ENCODE results near the gene MBNL1. TPM values are rescaled to one million over a fixed set of nuclear protein-coding genes. Genes with fewer than 3 reads are reported as not detected.

MBNL1 gene
- total RNA-seq, 8 experiments from 2014 or later = 17.3 to 294 (median 44.8) TPM

GRCh38 chr3:152339881-152340505 is 71.3 kb downstream of the MBNL1 start:
- WGBS, 10 experiments = 80 to 100% (median 90%) methylated on average over 1 to 4 of the region's 4 CpGs
- peaks cover 0 to 1% of the 10 kb centered on the region in 2 donors for H3K4me1 ChIP-seq (replicated peaks in 1 of 2)
- ATAC-seq (replicated peaks in 6 of 8) = no peak
- no peak overlapping the region for H3K4me3 ChIP-seq
- H3K27ac ChIP-seq = no peak overlapping the region
- in situ Hi-C loops (cut with MboI; ENCODE audit: low pct_unique_long_range_greater_than_20kb in 2 of 9, low sequenced_read_pairs in 9 of 9, unreplicated experiment in 9 of 9) = no loop called here

- in situ Hi-C loops (cut with MboI; ENCODE audit: low pct_unique_long_range_greater_than_20kb in 2 of 9, low sequenced_read_pairs in 9 of 9, unreplicated experiment in 9 of 9) = no loop called here
- WGBS, 10 experiments = 73 to 100% (median 100%) methylated on average over 1 of the region's 1 CpG; no CpG with 5 or more reads in 1 of the 10 experiments
- no peak for ATAC-seq (replicated peaks in 6 of 8)
- Histone ChIP-seq H3K4me1 (replicated peaks in 1 of 2) (peaks cover 0 to 12% of the 10 kb centered on the region in 2 donors), H3K27ac (no peak overlapping the region), H3K4me3 (no peak overlapping the region)
Observed at GRCh38 chr3:152345233-152345632, 76.5 kb downstream of the MBNL1 start.

- Histone ChIP-seq H3K27ac (no peak overlapping the region), H3K4me3 (no peak overlapping the region), H3K4me1 (replicated peaks in 1 of 2) (peaks cover 0 to 12% of the 10 kb centered on the region in 2 donors)
- ATAC-seq (replicated peaks in 6 of 8) = no peak
- in situ Hi-C loops (cut with MboI; ENCODE audit: low pct_unique_long_range_greater_than_20kb in 2 of 9, low sequenced_read_pairs in 9 of 9, unreplicated experiment in 9 of 9) = no loop called here
- 83 to 100% (median 97%) methylated on average over 1 to 4 of the region's 4 CpGs for WGBS, 10 experiments
Observed at GRCh38 chr3:152346058-152346457, 77.3 kb downstream of the MBNL1 start.

GRCh38 chr3:152346740-152347139 is 78.0 kb downstream of the MBNL1 start:
- H3K4me3 ChIP-seq = no peak overlapping the region
- no peak for ATAC-seq (replicated peaks in 6 of 8)
- no peak overlapping the region for H3K27ac ChIP-seq
- in situ Hi-C loops (cut with MboI; ENCODE audit: low pct_unique_long_range_greater_than_20kb in 2 of 9, low sequenced_read_pairs in 9 of 9, unreplicated experiment in 9 of 9) = no loop called here
- H3K4me1 ChIP-seq (replicated peaks in 1 of 2) = peaks cover 0 to 12% of the 10 kb centered on the region in 2 donors
- WGBS, 10 experiments = 74 to 100% (median 100%) methylated on average over 1 to 2 of the region's 2 CpGs; no CpG with 5 or more reads in 2 of the 10 experiments

- WGBS, 10 experiments = 85 to 100% (median 94%) methylated on average over 1 to 2 of the region's 2 CpGs
- Histone ChIP-seq H3K4me3 (no peak overlapping the region), H3K4me1 (replicated peaks in 1 of 2) (peaks cover 0 to 12% of the 10 kb centered on the region in 2 donors), H3K27ac (no peak overlapping the region)
- ATAC-seq (replicated peaks in 6 of 8) = no peak
- in situ Hi-C loops (cut with MboI; ENCODE audit: low pct_unique_long_range_greater_than_20kb in 2 of 9, low sequenced_read_pairs in 9 of 9, unreplicated experiment in 9 of 9) = no loop called here
Observed at GRCh38 chr3:152348436-152349177, 79.9 kb downstream of the MBNL1 start.

- no peak overlapping the region for H3K27ac ChIP-seq
- ATAC-seq (replicated peaks in 6 of 8) = no peak
- no peak overlapping the region for H3K4me3 ChIP-seq
- WGBS, 10 experiments = 40 to 100% (median 88%) methylated on average over 1 of the region's 1 CpG; no CpG with 5 or more reads in 2 of the 10 experiments
- H3K4me1 ChIP-seq (replicated peaks in 1 of 2) = peaks cover 0 to 12% of the 10 kb centered on the region in 2 donors
- in situ Hi-C loops (cut with MboI; ENCODE audit: low pct_unique_long_range_greater_than_20kb in 2 of 9, low sequenced_read_pairs in 9 of 9, unreplicated experiment in 9 of 9) = no loop called here
Observed at GRCh38 chr3:152349392-152349791, 80.7 kb downstream of the MBNL1 start.

GRCh38 chr3:152350139-152350538 is 81.4 kb downstream of the MBNL1 start:
- in situ Hi-C loops (cut with MboI; ENCODE audit: low pct_unique_long_range_greater_than_20kb in 2 of 9, low sequenced_read_pairs in 9 of 9, unreplicated experiment in 9 of 9) = no loop called here
- peak in 3 of 8 experiments; percentile 17 to 75 (median 49) for ATAC-seq (replicated peaks in 6 of 8)
- Histone ChIP-seq H3K4me3 (no peak overlapping the region), H3K4me1 (replicated peaks in 1 of 2) (peaks cover 0 to 9% of the 10 kb centered on the region in 2 donors), H3K27ac (no peak overlapping the region)

- H3K4me1 ChIP-seq (replicated peaks in 1 of 2) = peaks cover 0 to 6% of the 10 kb centered on the region in 2 donors
- no peak overlapping the region for H3K4me3 ChIP-seq
- 60 to 100% (median 94%) methylated on average over 1 to 4 of the region's 4 CpGs; no CpG with 5 or more reads in 1 of the 10 experiments for WGBS, 10 experiments
- no peak for ATAC-seq (replicated peaks in 6 of 8)
- in situ Hi-C loops (cut with MboI; ENCODE audit: low pct_unique_long_range_greater_than_20kb in 2 of 9, low sequenced_read_pairs in 9 of 9, unreplicated experiment in 9 of 9) = no loop called here
- H3K27ac ChIP-seq = no peak overlapping the region
Observed at GRCh38 chr3:152350776-152351175, 82.0 kb downstream of the MBNL1 start.

- H3K27ac ChIP-seq = no peak overlapping the region
- WGBS, 10 experiments = 50 to 100% (median 85%) methylated on average over 1 to 4 of the region's 4 CpGs
- in situ Hi-C loops (cut with MboI; ENCODE audit: low pct_unique_long_range_greater_than_20kb in 2 of 9, low sequenced_read_pairs in 9 of 9, unreplicated experiment in 9 of 9) = no loop called here
- H3K4me3 ChIP-seq = no peak overlapping the region
- H3K4me1 ChIP-seq (replicated peaks in 1 of 2) = peaks cover 0 to 6% of the 10 kb centered on the region in 2 donors
- ATAC-seq (replicated peaks in 6 of 8) = no peak
Observed at GRCh38 chr3:152352554-152352953, 83.8 kb downstream of the MBNL1 start.

- Histone ChIP-seq H3K4me1 (replicated peaks in 1 of 2) (peaks cover 0 to 5% of the 10 kb centered on the region in 2 donors), H3K4me3 (no peak overlapping the region), H3K27ac (no peak overlapping the region)
- no peak for ATAC-seq (replicated peaks in 6 of 8)
- in situ Hi-C loops (cut with MboI; ENCODE audit: low pct_unique_long_range_greater_than_20kb in 2 of 9, low sequenced_read_pairs in 9 of 9, unreplicated experiment in 9 of 9) = no loop called here
Observed at GRCh38 chr3:152353578-152353977, 84.8 kb downstream of the MBNL1 start.

- ATAC-seq (replicated peaks in 6 of 8) = no peak
- in situ Hi-C loops (cut with MboI; ENCODE audit: low pct_unique_long_range_greater_than_20kb in 2 of 9, low sequenced_read_pairs in 9 of 9, unreplicated experiment in 9 of 9) = no loop called here
- WGBS, 10 experiments = 65 to 100% (median 87%) methylated on average over 1 to 10 of the region's 10 CpGs
- Histone ChIP-seq H3K4me1 (replicated peaks in 1 of 2) (peaks cover 2 to 4% of the 10 kb centered on the region in 2 donors), H3K4me3 (no peak overlapping the region), H3K27ac (no peak overlapping the region)
Observed at GRCh38 chr3:152355744-152356665, 87.3 kb downstream of the MBNL1 start.

- WGBS, 10 experiments = 83 to 100% (median 94%) methylated on average over 1 of the region's 2 CpGs; no CpG with 5 or more reads in 2 of the 10 experiments
- no peak for ATAC-seq (replicated peaks in 6 of 8)
- H3K4me1 ChIP-seq (replicated peaks in 1 of 2) = peaks cover 6% of the 10 kb centered on the region in 2 donors
- H3K4me3 ChIP-seq = no peak overlapping the region
- H3K27ac ChIP-seq = no peak overlapping the region
- in situ Hi-C loops (cut with MboI; ENCODE audit: low pct_unique_long_range_greater_than_20kb in 2 of 9, low sequenced_read_pairs in 9 of 9, unreplicated experiment in 9 of 9) = no loop called here
Observed at GRCh38 chr3:152356870-152357276, 88.1 kb downstream of the MBNL1 start.

- Histone ChIP-seq H3K27ac (no peak overlapping the region), H3K4me3 (no peak overlapping the region), H3K4me1 (replicated peaks in 1 of 2) (peaks cover 11% of the 10 kb centered on the region in 2 donors)
- in situ Hi-C loops (cut with MboI; ENCODE audit: low pct_unique_long_range_greater_than_20kb in 2 of 9, low sequenced_read_pairs in 9 of 9, unreplicated experiment in 9 of 9) = no loop called here
- no peak for ATAC-seq (replicated peaks in 6 of 8)
Observed at GRCh38 chr3:152357587-152357986, 88.9 kb downstream of the MBNL1 start.
